GM06990 (cell line): ENCODE results near the gene MUC22.

ENCODE experiments used
- DNase-seq: peaks from one replicate; pipeline ENCODE4 v3.0.0-alpha.2; 2011; ENCODE audit not compliant: insufficient read length; ENCODE audit errors: extremely low read depth
- H3K27me3 ChIP-seq: replicated peaks from 2 replicates; pipeline ENCODE4 v1.6.0; 2011; ENCODE audit warnings: low read length; ENCODE audit not compliant: control insufficient read depth, insufficient read depth
- H3K36me3 ChIP-seq: 2 replicates; pipeline ENCODE4 v1.5.1; 2011; ENCODE audit warnings: low read length; ENCODE audit not compliant: control insufficient read depth, insufficient read depth
- H3K4me3 ChIP-seq: replicated peaks from 2 replicates; pipeline ENCODE4 v1.5.1; 2011; ENCODE audit warnings: low read depth, mild to moderate bottlenecking, control low read depth, low read length
- TF ChIP-seq, protein P1 (sequence below): IDR thresholded peaks from 2 replicates; pipeline ENCODE4 v1.5.1; 2011; ENCODE audit warnings: low read length, control low read depth, mild to moderate bottlenecking, inconsistent platforms; ENCODE audit not compliant: insufficient read depth, poor library complexity, severe bottlenecking

MUC22 gene

DNA sequence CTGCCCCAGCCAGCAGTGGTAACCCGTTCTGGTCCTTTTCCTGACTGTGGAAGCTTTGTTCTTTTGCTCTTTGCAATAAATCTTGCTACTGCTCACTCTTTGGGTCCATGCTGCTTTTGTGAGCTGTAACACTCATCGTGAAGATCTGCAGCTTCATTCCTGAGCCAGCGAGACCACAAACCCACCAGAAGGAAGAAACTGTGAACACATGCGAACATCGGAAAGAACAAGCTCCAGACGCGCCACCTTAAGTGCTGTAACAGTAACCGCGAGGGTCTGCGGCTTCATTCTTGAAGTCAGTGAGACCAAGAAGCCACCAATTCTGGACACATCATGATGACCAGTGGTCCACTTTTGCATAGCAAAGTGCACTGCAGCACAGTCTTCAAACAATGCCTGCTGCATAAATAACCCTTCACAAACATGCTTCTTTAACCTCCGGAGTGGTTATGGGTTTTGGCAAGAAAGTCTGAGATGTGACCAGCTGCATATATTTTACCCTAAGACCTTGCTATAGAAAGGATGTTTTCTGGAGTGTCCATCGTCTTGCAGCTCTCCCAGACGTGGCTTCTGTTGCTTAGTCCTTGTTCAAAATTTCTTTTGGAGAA lies 8.9 kb upstream of the MUC22 start:
- H3K27me3 ChIP-seq: no peaks in the 10 kb centered on the region
- no peak for DNase-seq
- no peak overlapping the region for H3K4me3 ChIP-seq
- no peaks in the 10 kb centered on the region for H3K36me3 ChIP-seq
- TF ChIP-seq, protein P1, sequence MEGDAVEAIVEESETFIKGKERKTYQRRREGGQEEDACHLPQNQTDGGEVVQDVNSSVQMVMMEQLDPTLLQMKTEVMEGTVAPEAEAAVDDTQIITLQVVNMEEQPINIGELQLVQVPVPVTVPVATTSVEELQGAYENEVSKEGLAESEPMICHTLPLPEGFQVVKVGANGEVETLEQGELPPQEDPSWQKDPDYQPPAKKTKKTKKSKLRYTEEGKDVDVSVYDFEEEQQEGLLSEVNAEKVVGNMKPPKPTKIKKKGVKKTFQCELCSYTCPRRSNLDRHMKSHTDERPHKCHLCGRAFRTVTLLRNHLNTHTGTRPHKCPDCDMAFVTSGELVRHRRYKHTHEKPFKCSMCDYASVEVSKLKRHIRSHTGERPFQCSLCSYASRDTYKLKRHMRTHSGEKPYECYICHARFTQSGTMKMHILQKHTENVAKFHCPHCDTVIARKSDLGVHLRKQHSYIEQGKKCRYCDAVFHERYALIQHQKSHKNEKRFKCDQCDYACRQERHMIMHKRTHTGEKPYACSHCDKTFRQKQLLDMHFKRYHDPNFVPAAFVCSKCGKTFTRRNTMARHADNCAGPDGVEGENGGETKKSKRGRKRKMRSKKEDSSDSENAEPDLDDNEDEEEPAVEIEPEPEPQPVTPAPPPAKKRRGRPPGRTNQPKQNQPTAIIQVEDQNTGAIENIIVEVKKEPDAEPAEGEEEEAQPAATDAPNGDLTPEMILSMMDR: no peak

DNA sequence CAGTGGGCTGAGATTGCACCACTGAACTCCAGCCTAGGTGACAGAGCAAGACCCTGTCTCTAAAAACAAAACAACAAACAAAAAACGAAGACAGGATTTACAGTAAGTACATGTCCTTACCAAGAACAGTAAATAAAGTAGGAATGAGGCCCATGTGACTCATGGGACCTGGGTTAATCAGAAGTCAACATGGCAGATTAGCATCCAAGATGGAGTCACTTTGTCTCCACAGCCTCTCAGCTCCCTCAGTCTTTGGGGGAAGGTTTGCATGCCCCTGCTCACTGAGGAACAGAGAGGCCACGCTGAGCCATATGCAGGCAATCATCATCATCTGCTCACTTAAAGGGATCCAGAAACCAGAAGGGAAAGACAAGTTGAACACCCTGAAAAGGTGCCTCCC lies 7.8 kb upstream of the MUC22 start:
- TF ChIP-seq, protein P1: no peak
- DNase-seq: no peak
- no peaks in the 10 kb centered on the region for H3K36me3 ChIP-seq
- H3K4me3 ChIP-seq: no peak overlapping the region
- no peaks in the 10 kb centered on the region for H3K27me3 ChIP-seq

DNA sequence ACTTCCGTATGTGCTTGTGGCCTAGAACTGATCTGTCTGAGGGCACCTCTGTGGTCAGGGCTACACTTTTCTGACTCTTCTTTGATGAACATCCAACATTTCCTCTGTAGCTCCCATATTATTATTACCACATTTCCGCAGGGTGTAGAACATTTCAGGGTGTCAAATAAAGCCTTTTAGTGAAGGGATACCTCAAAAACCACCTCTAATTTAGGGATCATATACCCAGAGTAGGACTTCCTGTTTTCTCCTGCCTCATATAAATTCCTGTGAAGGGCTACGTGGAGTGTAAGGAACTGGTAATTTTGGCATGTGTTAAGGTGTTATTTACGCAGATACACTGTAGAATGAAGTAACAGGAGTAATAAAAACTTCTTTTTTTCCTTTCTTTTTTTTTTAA lies 5.5 kb upstream of the MUC22 start:
- no peak overlapping the region for H3K4me3 ChIP-seq
- H3K27me3 ChIP-seq: no peaks in the 10 kb centered on the region
- no peaks in the 10 kb centered on the region for H3K36me3 ChIP-seq
- TF ChIP-seq, protein P1: no peak
- no peak for DNase-seq

DNA sequence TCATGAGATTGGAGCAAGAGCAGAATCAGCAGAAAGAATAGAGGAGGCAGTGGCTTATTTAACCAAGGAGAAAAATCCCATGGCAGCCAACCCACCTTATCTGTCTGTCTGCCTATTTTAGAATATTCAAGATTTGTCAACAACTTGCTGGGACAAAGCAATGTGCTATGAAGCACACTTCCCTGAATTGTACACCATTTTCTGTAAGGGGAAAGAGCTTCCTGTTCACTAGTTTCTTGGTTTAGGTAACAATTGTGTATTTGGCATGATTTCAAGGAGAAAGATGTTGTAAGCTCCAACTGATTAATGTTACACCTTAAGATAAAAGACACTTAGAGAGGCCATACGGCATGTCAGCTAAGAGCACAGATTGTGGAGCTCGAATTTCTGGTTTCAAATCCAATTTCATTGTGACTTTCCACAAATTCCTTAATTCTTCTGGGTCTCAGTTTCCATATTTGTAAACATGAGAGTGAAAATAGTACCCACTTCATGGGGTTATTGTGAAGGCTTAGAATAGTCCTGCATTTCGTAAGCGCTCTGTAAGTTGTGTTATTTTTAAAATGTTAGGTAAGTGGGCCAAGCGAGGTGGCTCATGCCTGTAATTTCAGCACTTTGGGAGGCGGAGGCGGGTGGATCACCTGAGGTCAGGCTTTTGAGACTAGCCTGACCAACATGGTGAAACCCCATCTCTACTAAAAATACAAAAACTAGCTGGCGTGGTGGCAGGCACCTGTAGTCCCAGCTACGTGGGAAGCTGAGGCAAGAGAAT lies 4.8 kb upstream of the MUC22 start:
- no peaks in the 10 kb centered on the region for H3K36me3 ChIP-seq
- TF ChIP-seq, protein P1: no peak
- DNase-seq: no peak
- H3K4me3 ChIP-seq: no peak overlapping the region
- H3K27me3 ChIP-seq: no peaks in the 10 kb centered on the region

DNA sequence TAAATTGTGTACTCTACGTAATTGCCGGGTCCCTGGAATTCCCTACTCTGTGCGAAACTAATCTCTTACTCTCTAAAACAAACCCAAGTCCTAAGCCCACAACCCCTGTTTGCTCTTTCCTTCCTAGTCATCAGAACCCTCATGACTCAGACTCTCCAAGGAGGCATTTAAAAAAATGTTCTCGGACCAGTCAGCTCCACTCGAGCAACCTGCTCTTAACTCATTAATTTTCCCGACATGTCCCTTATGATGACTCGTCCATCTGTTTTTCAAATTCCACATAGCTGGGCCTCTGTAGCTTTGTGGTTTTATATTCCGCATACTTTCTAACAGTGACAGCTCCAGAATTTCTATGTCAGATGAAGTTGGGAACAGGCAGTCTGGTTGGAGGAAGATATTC lies 2.6 kb upstream of the MUC22 start:
- H3K36me3 ChIP-seq: no peaks in the 10 kb centered on the region
- TF ChIP-seq, protein P1: no peak
- DNase-seq: no peak
- no peak overlapping the region for H3K4me3 ChIP-seq
- no peaks in the 10 kb centered on the region for H3K27me3 ChIP-seq
